K562 (cell line): Measurements from ENCODE around the gene PRELID1. TPM values are rescaled to one million over a fixed set of nuclear protein-coding genes. Genes with fewer than 3 reads are reported as not detected.

Experiments used
- ATAC-seq: fragments of 200-7000 bp; cut with Tn5 transposase; 3 replicates; pipeline ENCODE4 v1.9.1; 2020; ENCODE audit warnings: moderate library complexity
- BruUV-seq: library from RNA; stranded (reverse); fragments of 400-500 nt; replicated peaks from 2 replicates; lab custom pipeline; 2021; lab: Mats Ljungman, UMichigan
- CTCF ChIA-PET: fragments of 300-600 bp; formaldehyde crosslinking; extraction: SDS; loops from one replicate; lab custom pipeline; 2021; ENCODE audit warnings: low intra/inter-chr PET ratio; lab: Yijun Ruan, JAX
- POLR2A ChIA-PET: fragments of 300-600, 350-650 bp; sonication (Branson Sonifier 250); formaldehyde crosslinking; extraction: SDS; loops from one replicate; lab custom pipeline; 2021; ENCODE audit warnings: antibody characterized with exemption, inconsistent platforms; lab: Yijun Ruan, JAX
- DNase-seq, 4 experiments: peaks; one replicate each; pipeline versions ENCODE4 v3.0.0 to v3.0.0-alpha.2; 2011 to 2018; ENCODE audit warnings: low spot score in 3 of 4, mixed read lengths in 3 of 4; ENCODE audit errors: extremely low read depth in 1 of 4
- FAIRE-seq: peaks from 2 replicates; lab custom pipeline; 2011; peaks lifted over from hg19 to GRCh38; lab: Jason Lieb, UNC
- H2AFZ ChIP-seq: 2 replicates; pipeline ENCODE4 v1.6.0; 2011; ENCODE audit warnings: low read depth, low read length, control low read depth, inconsistent platforms
- H3K27ac ChIP-seq: fragments of 200-600 bp; 3 replicates; pipeline ENCODE4 v1.8.0; 2011; ENCODE audit warnings: low read depth, mild to moderate bottlenecking, control low read depth, inconsistent platforms, low read length, moderate library complexity, mixed read lengths; ENCODE audit errors: extremely low read depth
- H3K27me3 ChIP-seq, 2 experiments: fragments of 300-600 bp in 1 of 2; 2 replicates in 1 of 2; 3 replicates in 1 of 2; pipeline versions ENCODE4 v1.6.0 to v1.8.0; 2011; ENCODE audit warnings: inconsistent platforms in 2 of 2, low read length in 2 of 2, mild to moderate bottlenecking in 1 of 2, mixed read lengths in 1 of 2, moderate library complexity in 1 of 2; ENCODE audit not compliant: control insufficient read depth in 2 of 2, insufficient read depth in 2 of 2
- H3K36me3 ChIP-seq: fragments of 300-600 bp; 3 replicates; pipeline ENCODE4 v1.8.0; 2011; ENCODE audit warnings: mild to moderate bottlenecking, low read length, inconsistent platforms; ENCODE audit not compliant: control insufficient read depth, insufficient read depth
- H3K4me1 ChIP-seq, 2 experiments: fragments of 200-600 bp in 1 of 2; replicated peaks in 1 of 2; 2 replicates in 1 of 2; 3 replicates in 1 of 2; pipeline versions ENCODE4 v1.5.1 to v1.8.0; 2011; ENCODE audit warnings: inconsistent platforms in 2 of 2, low read length in 2 of 2, mild to moderate bottlenecking in 1 of 2, mixed read lengths in 1 of 2, moderate library complexity in 1 of 2; ENCODE audit not compliant: control insufficient read depth in 2 of 2, insufficient read depth in 2 of 2
- H3K4me2 ChIP-seq: 2 replicates; pipeline ENCODE4 v1.6.1; 2011; ENCODE audit warnings: low read length, control low read depth, inconsistent platforms, mixed read lengths; ENCODE audit not compliant: insufficient read depth
- H3K4me3 ChIP-seq: fragments of 200-600 bp; sonication (generic), shearing (Covaris generic); 2 replicates; pipeline ENCODE4 v1.5.1; 2016; ENCODE audit warnings: control low read depth, inconsistent platforms
- H3K79me2 ChIP-seq: fragments of 200-600 bp; 3 replicates; pipeline ENCODE4 v1.8.0; 2011; ENCODE audit warnings: low read length, inconsistent platforms; ENCODE audit not compliant: control insufficient read depth, insufficient read depth
- H3K9ac ChIP-seq, 2 experiments: 2 replicates each; pipeline versions ENCODE4 v1.6.0 to v1.6.1; 2011; ENCODE audit warnings: low read depth in 2 of 2, low read length in 2 of 2, control low read depth in 1 of 2, inconsistent platforms in 1 of 2, mild to moderate bottlenecking in 1 of 2, mixed read lengths in 1 of 2; ENCODE audit not compliant: insufficient read depth in 1 of 2
- H3K9me1 ChIP-seq: one replicate; pipeline ENCODE4 v1.6.0; 2011; ENCODE audit warnings: inconsistent platforms, mild to moderate bottlenecking, low read length, moderate library complexity; ENCODE audit not compliant: control insufficient read depth, insufficient read depth
- H3K9me3 ChIP-seq: replicated peaks from 2 replicates; pipeline ENCODE4 v1.5.1; 2011; ENCODE audit warnings: low read depth, low read length, inconsistent platforms; ENCODE audit not compliant: control insufficient read depth, insufficient read depth
- H4K20me1 ChIP-seq: replicated peaks from 2 replicates; pipeline ENCODE4 v1.6.1; 2011; ENCODE audit warnings: low read length, inconsistent platforms, mixed read lengths; ENCODE audit not compliant: control insufficient read depth, insufficient read depth
- AFF1 ChIP-seq, 2 experiments: fragments of 450-650 bp; IDR thresholded peaks; 2 replicates each; pipeline ENCODE4 v1.6.1; 2018; ENCODE audit warnings: mild to moderate bottlenecking in 2 of 2, low read depth in 1 of 2; ENCODE audit not compliant: partially characterized antibody in 2 of 2
- CEBPG ChIP-seq, 3 experiments: fragments of 200-800 bp in 1 of 3; sonication (Bioruptor generic) in 1 of 3; sonication (generic) in 1 of 3; formaldehyde crosslinking in 1 of 3; IDR thresholded peaks in 2 of 3; conservative IDR thresholded peaks in 1 of 3; 2 replicates each; pipeline versions ENCODE4 v1.6.1 to v1.8.0; 2016 to 2022; ENCODE audit warnings: missing compliant biosample characterization in 2 of 3, missing genetic modification characterization in 2 of 3, mild to moderate bottlenecking in 1 of 3, missing genetic modification reagents in 1 of 3
- CXXC5 ChIP-seq: fragments of 250-450 bp; sonication (Bioruptor Pico); IDR thresholded peaks from 2 replicates; pipeline ENCODE4 v1.8.0; 2022; ENCODE audit warnings: inconsistent platforms, mild to moderate bottlenecking, moderate library complexity
- GTF2E2 ChIP-seq: fragments of 200-800 bp; sonication (Bioruptor generic); IDR thresholded peaks from 2 replicates; pipeline ENCODE4 v1.6.1; 2016; ENCODE audit warnings: missing genetic modification characterization, missing compliant biosample characterization
- ID3 ChIP-seq, 2 experiments: fragments of 250-450 bp in 1 of 2; fragments of 450-650 bp in 1 of 2; sonication (Bioruptor Pico) in 1 of 2; IDR thresholded peaks; 2 replicates each; pipeline versions ENCODE4 v1.6.1 to v1.8.0; 2016 to 2021; ENCODE audit warnings: mild to moderate bottlenecking in 2 of 2, moderate library complexity in 2 of 2, missing compliant biosample characterization in 1 of 2, missing genetic modification characterization in 1 of 2
- KLF16 ChIP-seq: IDR thresholded peaks from 2 replicates; pipeline ENCODE4 v1.6.1; 2016; ENCODE audit warnings: antibody characterized with exemption
- L3MBTL2 ChIP-seq: fragments of 450-650 bp; IDR thresholded peaks from 2 replicates; pipeline ENCODE4 v1.6.1; 2016; ENCODE audit warnings: mild to moderate bottlenecking, moderate library complexity
- MAX ChIP-seq: sonication (generic); formaldehyde crosslinking; IDR thresholded peaks from 2 replicates; pipeline ENCODE4 v1.9.0; 2022; ENCODE audit warnings: mild to moderate bottlenecking, missing genetic modification reagents
- MAZ ChIP-seq, 2 experiments: fragments of 450-650 bp in 1 of 2; sonication (generic) in 1 of 2; formaldehyde crosslinking; IDR thresholded peaks in 1 of 2; conservative IDR thresholded peaks in 1 of 2; 2 replicates each; pipeline versions ENCODE4 v1.4.0 to v1.5.0; 2020; ENCODE audit warnings: mild to moderate bottlenecking in 1 of 2, missing genetic modification reagents in 1 of 2
- RAD21 ChIP-seq, 2 experiments: fragments of 250-450 bp in 1 of 2; fragments of 450-650 bp in 1 of 2; sonication (Bioruptor Pico) in 1 of 2; formaldehyde crosslinking in 1 of 2; IDR thresholded peaks in 1 of 2; conservative IDR thresholded peaks in 1 of 2; 2 replicates each; pipeline versions ENCODE4 v1.4.0 to v1.8.0; 2020 to 2022; ENCODE audit warnings: mild to moderate bottlenecking in 2 of 2, moderate library complexity in 1 of 2
- SMARCA4 ChIP-seq: fragments of 450-650 bp; IDR thresholded peaks from 2 replicates; pipeline ENCODE4 v1.6.1; 2016
- SMARCC2 ChIP-seq: fragments of 450-650 bp; IDR thresholded peaks from 2 replicates; pipeline ENCODE4 v1.6.1; 2017; ENCODE audit warnings: antibody characterized with exemption, moderate library complexity, mild to moderate bottlenecking, low read depth
- ZBED1 ChIP-seq: IDR thresholded peaks from 2 replicates; pipeline ENCODE4 v1.6.1; 2014
- ZNF217 ChIP-seq: sonication (generic); formaldehyde crosslinking; IDR thresholded peaks from 2 replicates; pipeline ENCODE4 v1.8.0; 2022; ENCODE audit warnings: mild to moderate bottlenecking, missing genetic modification reagents
- WGBS: fragments of 100-300 bp; shearing (Covaris generic); methylation state at CpG from one replicate; pipeline ENCODE4 v1.1.6; 2016; ENCODE audit warnings: low coverage, mixed read lengths; ENCODE audit not compliant: insufficient coverage; ENCODE audit errors: missing lambda C conversion rate; 5-methylcytosine and 5-hydroxymethylcytosine counted together
- in situ Hi-C: fragments of 300-500 bp; cut with MboI; formaldehyde crosslinking; loops from 4 replicates; pipeline ENCODE4 v1.15.0; 2018; ENCODE audit warnings: inconsistent platforms, mixed read lengths
- intact Hi-C: fragments of 100-400 bp; cut with micrococcal nuclease; formaldehyde crosslinking; loops from 2 replicates; pipeline ENCODE4 v1.14.2; 2022
- polyA plus RNA-seq, 8 experiments: library from polyadenylated mRNA; depleted of rRNA in 4 of 8; stranded (reverse) in 5 of 8; unstranded in 3 of 8; fragments of >200 nt; fragmentation: Nextera tagmentation in 2 of 8; fragmentation: Illumina TruSeq in 1 of 8; extraction: Ambion mirVana in 2 of 8; extraction: Trizol in 1 of 8; gene quantifications; 2 replicates each; pipeline versions ENCODE4 v1.2.1 to v1.2.3, GENCODE V29; 2011 to 2014; ENCODE audit warnings: inconsistent platforms in 1 of 8, missing spikeins in 1 of 8
- total RNA-seq, 7 experiments: library from RNA; depleted of rRNA in 6 of 7; stranded (reverse); fragments of >200 nt in 6 of 7; fragmentation: Illumina TruSeq in 2 of 7; extraction: Trizol in 2 of 7; gene quantifications; 2 replicates each; pipeline versions ENCODE4 v1.2.1 to v1.2.3, GENCODE V29; 2011 to 2021; ENCODE audit warnings: low replicate concordance in 1 of 7

The PRELID1 gene
- total and polyA plus RNA-seq, 9 of the 15 experiments (the other 6 are each of a cell fraction or from before 2014, with no cell fraction given) = 40.1 to 484 (median 340) TPM

- no TSS peak for BruUV-seq
- Histone ChIP-seq H3K4me3 (no peak overlapping the region), H3K27ac (no peak overlapping the region), H3K9me3 (no peaks in the 10 kb centered on the region), H4K20me1 (no peaks in the 10 kb centered on the region), H3K4me2 (no peak overlapping the region), H3K9ac (no peak overlapping the region), H3K4me1 (peaks cover 4 to 33% of the 10 kb centered on the region in 2 experiments), H3K27me3 (no peaks in the 10 kb centered on the region), H3K9me1 (no peaks in the 10 kb centered on the region), H3K36me3 (peaks cover 7% of the 10 kb centered on the region; the same call in 2 of the 3 replicates), H2AFZ (no peak overlapping the region), H3K79me2 (no peaks in the 10 kb centered on the region; the same call in 1 of the 3 replicates)
- ChIA-PET POLR2A (interaction anchor here (0.8 to 1.3 kb wide), 2 partner anchors 51 to 137 kb away, joined by 3 to 6 read pairs; no protein-coding TSS in a partner anchor), CTCF (interaction anchor here (0.6 to 2.0 kb wide), 7 partner anchors 9 to 183 kb away, joined by 3 to 12 read pairs (median 6); no protein-coding TSS in a partner anchor)
- intact Hi-C loops (loop anchor here (1.0 to 5.0 kb wide), 4 partner anchors 52 to 179 kb away; partner anchors contain the start of gene PDLIM7), in situ Hi-C loops (no loop called here)
- ATAC-seq (peak; percentile 78), DNase-seq (peak; percentile 60 to 85 (median 70)), FAIRE-seq (peak; percentile 97)
- 19% methylated on average over 7 of the region's 7 CpGs for WGBS
- TF ChIP-seq ID3 (CRISPR knock-in tag; IDR thresholded peaks at IDR 0.05) (no peak), ID3 (tag; IDR thresholded peaks at IDR 0.05) (no peak), KLF16 (peak; percentile 66), RAD21 (CRISPR knock-in tag; conservative IDR thresholded peaks at IDR 0.05 in 1 of 2, IDR thresholded peaks at IDR 0.05 in 1 of 2) (peak; percentile 70 to 87), ZNF217 (CRISPR knock-in tag) (no peak), CEBPG (CRISPR knock-in tag; IDR thresholded peaks at IDR 0.05) (no peak), CEBPG (tag; conservative IDR thresholded peaks at IDR 0.05 in 1 of 2, IDR thresholded peaks at IDR 0.05 in 1 of 2) (peak in 1 of 2 experiments; percentile 22; a peak in 1 of 4 replicates), CXXC5 (peak; percentile 24; the same call in 1 of the 2 replicates), L3MBTL2 (0 out of 2 replicates have a peak, but pooled peaks have one; percentile 18), MAX (CRISPR knock-in tag) (no peak), SMARCC2 (no peak), ZBED1 (no peak), GTF2E2 (no peak), SMARCA4 (no peak), AFF1 (IDR thresholded peaks at IDR 0.05; ENCODE audit: low read depth in 1 of 2, partially characterized antibody in 2 of 2) (peak in 1 of 2 experiments; percentile 16), MAZ (CRISPR knock-in tag; conservative IDR thresholded peaks at IDR 0.05 in 1 of 2, IDR thresholded peaks at IDR 0.05 in 1 of 2) (0 out of 4 replicates have a peak, but pooled peaks of 1 of the 2 experiments have one; percentile 13)
These were observed 14.4 kb downstream of the PRELID1 start for GRCh38 chr5:177317959-177318377.
